ENCODE measurements around the gene LRFN5.
"Not testable (repeated sequence)": the region's sequence is repeated elsewhere in the genome, so short reads cannot be mapped to it uniquely, and the experiment has no call there.

LRFN5 gene

GRCh38 chr14:41636492-41637392 lies 30.1 kb downstream of the LRFN5 start:
- DNase-seq: no peak

- no peak for DNase-seq
Observed at GRCh38 chr14:41641690-41642089, 35.0 kb downstream of the LRFN5 start.

- DNase-seq: no peak
Observed at GRCh38 chr14:41642367-41642766, 35.7 kb downstream of the LRFN5 start.

GRCh38 chr14:41642789-41643188 lies 36.1 kb downstream of the LRFN5 start:
- DNase-seq: no peak

GRCh38 chr14:41644606-41645005 lies 37.9 kb downstream of the LRFN5 start:
- no peak for DNase-seq

- no peak for DNase-seq
Observed at GRCh38 chr14:41650802-41651201, 44.1 kb downstream of the LRFN5 start.

GRCh38 chr14:41654196-41654595 lies 47.5 kb downstream of the LRFN5 start:
- no peak for DNase-seq

GRCh38 chr14:41662780-41663472 lies 56.2 kb downstream of the LRFN5 start:
- no peak for DNase-seq

GRCh38 chr14:41663473-41663850 lies 56.8 kb downstream of the LRFN5 start:
- no peak for DNase-seq

- no peak for DNase-seq
Observed at GRCh38 chr14:41666301-41666700, 59.6 kb downstream of the LRFN5 start.

GRCh38 chr14:41668356-41668755 lies 61.7 kb downstream of the LRFN5 start:
- no peak for DNase-seq

- not testable (repeated sequence) for DNase-seq
Observed at GRCh38 chr14:41673601-41674000, 66.9 kb downstream of the LRFN5 start.

GRCh38 chr14:41674511-41674971 lies 67.9 kb downstream of the LRFN5 start:
- DNase-seq: not testable (repeated sequence)

- DNase-seq: no peak
Observed at GRCh38 chr14:41699486-41699885, 92.8 kb downstream of the LRFN5 start.

- DNase-seq: peak; percentile 64
Observed at GRCh38 chr14:41718477-41719166, 111.9 kb downstream of the LRFN5 start.

GRCh38 chr14:41739203-41739602 lies 132.5 kb downstream of the LRFN5 start:
- DNase-seq: no peak

- no peak for DNase-seq
Observed at GRCh38 chr14:41743140-41743539, 136.5 kb downstream of the LRFN5 start.

- peak; percentile 32 for DNase-seq
Observed at GRCh38 chr14:41749429-41749828, 142.8 kb downstream of the LRFN5 start.

GRCh38 chr14:41750575-41750974 lies 143.9 kb downstream of the LRFN5 start:
- not testable (repeated sequence) for DNase-seq

GRCh38 chr14:41758011-41758665 lies 151.5 kb downstream of the LRFN5 start:
- no peak for DNase-seq

GRCh38 chr14:41761204-41761603 lies 154.5 kb downstream of the LRFN5 start:
- DNase-seq: no peak

- DNase-seq: no peak
Observed at GRCh38 chr14:41766772-41767171, 160.1 kb downstream of the LRFN5 start.
